ENCODE results near the gene KCTD1. TPM values are rescaled to one million over a fixed set of nuclear protein-coding genes. Genes with fewer than 3 reads are reported as not detected.

KCTD1 gene
- total RNA-seq, 3 donors from 2014 or later (not counting 1 experiment from before 2014, with no cell fraction given): 3.8 to 5.8 (median 5.7) TPM

GRCh38 chr18:26418225-26418624 lies 130.1 kb downstream of the KCTD1 start:
- ATAC-seq (no peak), DNase-seq (no peak)
- intact Hi-C loops (cut with micrococcal nuclease): no loop called here
- no peaks in the 10 kb centered on the region for H3K9me3 Mint-ChIP-seq
- Histone ChIP-seq H3K4me3 (ENCODE audit: low read length) (no peak overlapping the region), H3K9me3 (ENCODE audit: control insufficient read depth, insufficient read depth, low read length) (no peaks in the 10 kb centered on the region), H3K27ac (ENCODE audit: low read length) (no peak overlapping the region), H3K36me3 (ENCODE audit: control insufficient read depth, insufficient read depth, low read length) (no peaks in the 10 kb centered on the region), H3K27me3 (ENCODE audit: control insufficient read depth, insufficient read depth, low read length) (no peaks in the 10 kb centered on the region), H3K4me1 (ENCODE audit: control insufficient read depth, insufficient read depth, low read length) (no peaks in the 10 kb centered on the region)
- no peaks in the 10 kb centered on the region for H3K36me3 Mint-ChIP-seq
- H3K4me3 Mint-ChIP-seq: no peak overlapping the region
- H3K27ac Mint-ChIP-seq: no peak overlapping the region
- 91% methylated on average over 4 of the region's 4 CpGs for WGBS (ENCODE audit: insufficient coverage)
- no peaks in the 10 kb centered on the region for H3K4me1 Mint-ChIP-seq
- TF ChIP-seq, protein P1, sequence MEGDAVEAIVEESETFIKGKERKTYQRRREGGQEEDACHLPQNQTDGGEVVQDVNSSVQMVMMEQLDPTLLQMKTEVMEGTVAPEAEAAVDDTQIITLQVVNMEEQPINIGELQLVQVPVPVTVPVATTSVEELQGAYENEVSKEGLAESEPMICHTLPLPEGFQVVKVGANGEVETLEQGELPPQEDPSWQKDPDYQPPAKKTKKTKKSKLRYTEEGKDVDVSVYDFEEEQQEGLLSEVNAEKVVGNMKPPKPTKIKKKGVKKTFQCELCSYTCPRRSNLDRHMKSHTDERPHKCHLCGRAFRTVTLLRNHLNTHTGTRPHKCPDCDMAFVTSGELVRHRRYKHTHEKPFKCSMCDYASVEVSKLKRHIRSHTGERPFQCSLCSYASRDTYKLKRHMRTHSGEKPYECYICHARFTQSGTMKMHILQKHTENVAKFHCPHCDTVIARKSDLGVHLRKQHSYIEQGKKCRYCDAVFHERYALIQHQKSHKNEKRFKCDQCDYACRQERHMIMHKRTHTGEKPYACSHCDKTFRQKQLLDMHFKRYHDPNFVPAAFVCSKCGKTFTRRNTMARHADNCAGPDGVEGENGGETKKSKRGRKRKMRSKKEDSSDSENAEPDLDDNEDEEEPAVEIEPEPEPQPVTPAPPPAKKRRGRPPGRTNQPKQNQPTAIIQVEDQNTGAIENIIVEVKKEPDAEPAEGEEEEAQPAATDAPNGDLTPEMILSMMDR (IDR thresholded peaks at IDR 0.05): no peak
- H3K27me3 Mint-ChIP-seq (ENCODE audit: low read depth in 2 of 2): no peaks in the 10 kb centered on the region

- Mint-ChIP-seq H3K27ac (no peak overlapping the region), H3K27me3 (ENCODE audit: low read depth in 2 of 2) (no peaks in the 10 kb centered on the region), H3K9me3 (no peaks in the 10 kb centered on the region), H3K4me3 (no peak overlapping the region), H3K4me1 (no peaks in the 10 kb centered on the region), H3K36me3 (no peaks in the 10 kb centered on the region)
- TF ChIP-seq, protein P1 (IDR thresholded peaks at IDR 0.05): no peak
- intact Hi-C loops (cut with micrococcal nuclease): no loop called here
- Histone ChIP-seq H3K4me1 (ENCODE audit: control insufficient read depth, insufficient read depth, low read length) (no peaks in the 10 kb centered on the region), H3K36me3 (ENCODE audit: control insufficient read depth, insufficient read depth, low read length) (no peaks in the 10 kb centered on the region), H3K9me3 (ENCODE audit: control insufficient read depth, insufficient read depth, low read length) (no peaks in the 10 kb centered on the region), H3K4me3 (ENCODE audit: low read length) (no peak overlapping the region), H3K27ac (ENCODE audit: low read length) (no peak overlapping the region), H3K27me3 (ENCODE audit: control insufficient read depth, insufficient read depth, low read length) (no peaks in the 10 kb centered on the region)
- 93% methylated on average over 12 of the region's 12 CpGs for WGBS (ENCODE audit: insufficient coverage)
- ATAC-seq (no peak), DNase-seq (no peak)
These were observed 131.2 kb downstream of the KCTD1 start for GRCh38 chr18:26417190-26417589.

GRCh38 chr18:26416652-26417150 lies 131.7 kb downstream of the KCTD1 start:
- WGBS (ENCODE audit: insufficient coverage): 94% methylated on average over 7 of the region's 8 CpGs
- no peaks in the 10 kb centered on the region for H3K27me3 ChIP-seq (ENCODE audit: control insufficient read depth, insufficient read depth, low read length)
- H3K4me1 Mint-ChIP-seq: no peaks in the 10 kb centered on the region

More at GRCh38 chr18:26416652-26417150, 131.7 kb downstream of the KCTD1 start:
- DNase-seq (no peak), ATAC-seq (no peak)
- Histone ChIP-seq H3K4me1 (ENCODE audit: control insufficient read depth, insufficient read depth, low read length) (no peaks in the 10 kb centered on the region), H3K9me3 (ENCODE audit: control insufficient read depth, insufficient read depth, low read length) (no peaks in the 10 kb centered on the region), H3K4me3 (ENCODE audit: low read length) (no peak overlapping the region), H3K27ac (ENCODE audit: low read length) (no peak overlapping the region), H3K36me3 (ENCODE audit: control insufficient read depth, insufficient read depth, low read length) (no peaks in the 10 kb centered on the region)
- Mint-ChIP-seq H3K27me3 (ENCODE audit: low read depth in 2 of 2) (no peaks in the 10 kb centered on the region), H3K27ac (no peak overlapping the region), H3K9me3 (no peaks in the 10 kb centered on the region), H3K36me3 (no peaks in the 10 kb centered on the region), H3K4me3 (no peak overlapping the region)
- intact Hi-C loops (cut with micrococcal nuclease): no loop called here
- TF ChIP-seq, protein P1 (IDR thresholded peaks at IDR 0.05): no peak
